Measurements from ENCODE around the gene OPN1LW.
"Not testable (repeated sequence)": the region's sequence is repeated elsewhere in the genome, so short reads cannot be mapped to it uniquely, and the experiment has no call there.

Gene OPN1LW

DNA sequence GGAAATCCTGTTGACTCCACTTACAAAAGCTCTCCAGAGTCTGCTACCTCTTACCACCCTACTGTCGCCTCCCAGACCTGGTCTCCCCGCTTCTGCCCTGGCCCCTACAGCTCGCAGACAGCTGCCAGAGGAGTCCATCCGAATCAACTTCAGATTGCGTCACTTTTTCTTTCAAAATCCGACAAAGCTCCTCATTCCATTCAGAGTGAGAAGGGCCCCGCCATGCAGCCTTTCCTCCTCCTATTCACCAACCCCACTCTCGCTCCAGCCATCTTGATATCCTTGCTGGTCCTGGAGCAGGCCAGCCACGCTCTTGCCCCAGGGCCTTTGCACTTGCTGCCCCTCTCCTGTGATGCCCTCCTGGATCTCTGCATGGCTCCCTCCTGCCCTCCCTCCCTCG lies 5.2 kb upstream of the OPN1LW start:
- H3K9me3 ChIP-seq (ENCODE audit: insufficient read depth, low read depth, low read length): no peaks in the 10 kb centered on the region
- no peaks in the 10 kb centered on the region for H3K4me1 ChIP-seq (ENCODE audit: insufficient read depth, low read length)
- no peak overlapping the region for H3K4me3 ChIP-seq (ENCODE audit: low read length)
- H3K9ac ChIP-seq (ENCODE audit: low read depth, low read length): no peak overlapping the region
- H3K27me3 ChIP-seq (ENCODE audit: insufficient read depth, low read length): peaks cover 20% of the 10 kb centered on the region
- no peaks in the 10 kb centered on the region for H3K36me3 ChIP-seq (ENCODE audit: insufficient read depth, low read depth, low read length)
- H3K27ac ChIP-seq (ENCODE audit: low read length): no peak overlapping the region

DNA sequence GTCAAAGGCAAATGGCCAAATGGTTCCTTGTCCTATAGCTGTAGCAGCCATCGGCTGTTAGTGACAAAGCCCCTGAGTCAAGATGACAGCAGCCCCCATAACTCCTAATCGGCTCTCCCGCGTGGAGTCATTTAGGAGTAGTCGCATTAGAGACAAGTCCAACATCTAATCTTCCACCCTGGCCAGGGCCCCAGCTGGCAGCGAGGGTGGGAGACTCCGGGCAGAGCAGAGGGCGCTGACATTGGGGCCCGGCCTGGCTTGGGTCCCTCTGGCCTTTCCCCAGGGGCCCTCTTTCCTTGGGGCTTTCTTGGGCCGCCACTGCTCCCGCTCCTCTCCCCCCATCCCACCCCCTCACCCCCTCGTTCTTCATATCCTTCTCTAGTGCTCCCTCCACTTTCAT lies 3.8 kb upstream of the OPN1LW start:
- no peaks in the 10 kb centered on the region for H3K4me1 ChIP-seq (ENCODE audit: insufficient read depth, low read length)
- no peak overlapping the region for H3K27ac ChIP-seq (ENCODE audit: low read length)
- H3K9me3 ChIP-seq (ENCODE audit: insufficient read depth, low read depth, low read length): no peaks in the 10 kb centered on the region
- peaks cover 20% of the 10 kb centered on the region for H3K27me3 ChIP-seq (ENCODE audit: insufficient read depth, low read length)
- H3K36me3 ChIP-seq (ENCODE audit: insufficient read depth, low read depth, low read length): no peaks in the 10 kb centered on the region
- no peak overlapping the region for H3K4me3 ChIP-seq (ENCODE audit: low read length)
- no peak overlapping the region for H3K9ac ChIP-seq (ENCODE audit: low read depth, low read length)

DNA sequence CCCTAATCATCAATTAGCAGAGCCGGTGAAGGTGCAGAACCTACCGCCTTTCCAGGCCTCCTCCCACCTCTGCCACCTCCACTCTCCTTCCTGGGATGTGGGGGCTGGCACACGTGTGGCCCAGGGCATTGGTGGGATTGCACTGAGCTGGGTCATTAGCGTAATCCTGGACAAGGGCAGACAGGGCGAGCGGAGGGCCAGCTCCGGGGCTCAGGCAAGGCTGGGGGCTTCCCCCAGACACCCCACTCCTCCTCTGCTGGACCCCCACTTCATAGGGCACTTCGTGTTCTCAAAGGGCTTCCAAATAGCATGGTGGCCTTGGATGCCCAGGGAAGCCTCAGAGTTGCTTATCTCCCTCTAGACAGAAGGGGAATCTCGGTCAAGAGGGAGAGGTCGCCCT lies 3.3 kb upstream of the OPN1LW start:
- no peak overlapping the region for H3K27ac ChIP-seq (ENCODE audit: low read length)

DNA sequence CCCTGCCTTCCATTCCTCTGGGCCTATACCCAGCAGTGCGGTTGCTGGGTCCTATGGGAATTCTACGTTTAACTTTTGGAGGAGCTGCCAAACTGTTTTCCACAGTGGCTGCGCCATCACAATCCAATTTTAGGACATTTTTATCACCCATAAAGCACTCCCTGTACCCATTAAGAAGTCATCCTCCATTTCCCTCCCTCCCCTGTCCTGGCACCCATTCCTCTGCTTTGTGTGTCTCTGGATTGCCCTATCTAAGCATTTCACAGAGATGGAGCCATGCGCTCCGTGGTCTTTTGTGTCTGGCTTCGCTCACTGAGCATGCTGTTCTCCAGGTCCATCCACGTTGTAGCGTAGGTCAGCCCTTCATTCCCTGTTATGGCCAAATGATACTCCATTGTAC lies 1.7 kb upstream of the OPN1LW start:
- Histone ChIP-seq H3K9ac (ENCODE audit: low read depth, low read length) (no peak overlapping the region), H3K27me3 (ENCODE audit: insufficient read depth, low read length) (peaks cover 5% of the 10 kb centered on the region), H3K36me3 (ENCODE audit: insufficient read depth, low read depth, low read length) (no peaks in the 10 kb centered on the region), H3K4me1 (ENCODE audit: insufficient read depth, low read length) (no peaks in the 10 kb centered on the region), H3K27ac (ENCODE audit: low read length) (no peak overlapping the region), H3K4me3 (ENCODE audit: low read length) (no peak overlapping the region), H3K9me3 (ENCODE audit: insufficient read depth, low read depth, low read length) (no peaks in the 10 kb centered on the region)

More for the DNA sequence above, 3.3 kb upstream of the OPN1LW start:
- no peaks in the 10 kb centered on the region for H3K36me3 ChIP-seq (ENCODE audit: insufficient read depth, low read depth, low read length)
- peaks cover 17% of the 10 kb centered on the region for H3K27me3 ChIP-seq (ENCODE audit: insufficient read depth, low read length)
- no peak overlapping the region for H3K9ac ChIP-seq (ENCODE audit: low read depth, low read length)
- H3K9me3 ChIP-seq (ENCODE audit: insufficient read depth, low read depth, low read length): no peaks in the 10 kb centered on the region
- no peaks in the 10 kb centered on the region for H3K4me1 ChIP-seq (ENCODE audit: insufficient read depth, low read length)
- no peak overlapping the region for H3K4me3 ChIP-seq (ENCODE audit: low read length)

DNA sequence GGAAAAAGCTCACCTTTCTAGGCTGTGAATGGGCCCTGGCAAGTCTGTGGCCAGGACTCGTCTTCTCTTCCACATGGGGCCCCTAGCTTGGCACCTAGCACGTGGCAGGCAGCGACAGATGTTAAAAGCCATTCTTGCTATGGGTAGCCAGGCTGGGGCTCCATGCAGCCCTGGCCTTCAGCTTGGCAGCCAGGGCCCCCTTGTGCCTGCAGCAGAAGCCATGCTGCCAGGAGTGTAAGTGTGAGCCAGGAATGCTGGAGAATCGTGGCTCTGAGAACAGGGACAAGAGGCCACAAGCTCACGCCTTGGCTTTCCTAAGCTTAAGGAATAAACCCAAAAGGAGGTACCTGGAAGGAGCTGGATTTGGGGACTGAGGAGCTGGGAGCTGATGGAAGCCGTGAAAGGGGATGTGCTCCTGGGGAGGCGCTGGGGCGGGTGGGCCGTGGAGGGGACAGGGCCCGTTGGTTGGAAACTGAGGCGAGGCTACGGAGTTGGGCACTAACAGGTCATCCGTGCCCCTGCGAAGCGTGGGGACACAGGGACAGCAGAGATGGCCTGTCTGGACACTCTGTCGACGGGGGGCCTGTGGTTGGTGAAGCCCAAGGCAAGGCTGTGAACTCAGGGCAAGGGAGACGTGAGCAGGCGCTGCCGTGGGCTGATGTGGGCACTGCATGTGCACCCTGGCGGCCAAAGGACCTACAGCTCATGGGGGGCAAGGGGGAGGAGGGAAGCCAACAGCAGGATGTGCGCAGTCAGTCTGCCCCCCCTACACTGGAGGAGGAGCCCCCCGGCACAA lies 895 bp upstream of the OPN1LW start:
- H3K27ac ChIP-seq (ENCODE audit: low read length): no peak overlapping the region
- H3K27me3 ChIP-seq (ENCODE audit: insufficient read depth, low read length): no peaks in the 10 kb centered on the region
- no peak overlapping the region for H3K9ac ChIP-seq (ENCODE audit: low read depth, low read length)
- no peak overlapping the region for H3K4me3 ChIP-seq (ENCODE audit: low read length)
- H3K4me1 ChIP-seq (ENCODE audit: insufficient read depth, low read length): no peaks in the 10 kb centered on the region
- no peaks in the 10 kb centered on the region for H3K9me3 ChIP-seq (ENCODE audit: insufficient read depth, low read depth, low read length)
- no peaks in the 10 kb centered on the region for H3K36me3 ChIP-seq (ENCODE audit: insufficient read depth, low read depth, low read length)

DNA sequence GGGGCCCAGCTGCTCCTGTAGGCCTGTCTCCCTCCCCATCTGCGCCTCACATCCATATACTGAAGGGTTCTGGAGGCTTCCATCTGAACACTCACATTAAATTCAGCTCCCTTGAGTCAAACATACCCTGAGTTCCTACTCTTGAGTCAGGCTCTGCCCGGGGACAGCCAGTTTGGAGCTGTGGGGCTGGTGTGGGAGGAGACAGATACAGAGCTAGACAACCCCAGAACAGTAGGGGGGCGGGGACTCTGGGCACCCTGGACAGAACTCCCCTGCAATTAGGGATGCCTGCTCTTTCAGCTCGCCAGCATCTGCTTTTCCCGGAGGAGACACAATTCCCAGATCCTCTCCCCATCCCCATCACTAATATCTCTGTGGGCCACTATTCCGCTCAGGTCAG lies 7.0 kb downstream of the OPN1LW start:
- not testable (repeated sequence) for H3K9ac ChIP-seq (ENCODE audit: low read depth, low read length); H3K4me1 ChIP-seq (ENCODE audit: insufficient read depth, low read length); H3K27ac ChIP-seq (ENCODE audit: low read length); H3K27me3 ChIP-seq (ENCODE audit: insufficient read depth, low read length); H3K9me3 ChIP-seq (ENCODE audit: insufficient read depth, low read depth, low read length); H3K4me3 ChIP-seq (ENCODE audit: low read length); H3K36me3 ChIP-seq (ENCODE audit: insufficient read depth, low read depth, low read length)

DNA sequence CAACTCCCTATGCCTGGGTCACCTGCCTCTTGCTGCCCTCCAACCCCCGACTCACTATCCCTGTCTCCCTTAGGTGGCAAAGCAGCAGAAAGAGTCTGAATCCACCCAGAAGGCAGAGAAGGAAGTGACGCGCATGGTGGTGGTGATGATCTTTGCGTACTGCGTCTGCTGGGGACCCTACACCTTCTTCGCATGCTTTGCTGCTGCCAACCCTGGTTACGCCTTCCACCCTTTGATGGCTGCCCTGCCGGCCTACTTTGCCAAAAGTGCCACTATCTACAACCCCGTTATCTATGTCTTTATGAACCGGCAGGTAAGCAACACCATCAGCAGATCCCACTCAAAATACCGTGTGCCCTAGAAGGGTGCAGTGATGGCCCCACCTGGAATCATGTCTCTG lies 12.2 kb downstream of the OPN1LW start:
- not testable (repeated sequence) for H3K9me3 ChIP-seq (ENCODE audit: insufficient read depth, low read depth, low read length); H3K27me3 ChIP-seq (ENCODE audit: insufficient read depth, low read length); H3K9ac ChIP-seq (ENCODE audit: low read depth, low read length); H3K27ac ChIP-seq (ENCODE audit: low read length); H3K4me1 ChIP-seq (ENCODE audit: insufficient read depth, low read length); H3K36me3 ChIP-seq (ENCODE audit: insufficient read depth, low read depth, low read length); H3K4me3 ChIP-seq (ENCODE audit: low read length)

DNA sequence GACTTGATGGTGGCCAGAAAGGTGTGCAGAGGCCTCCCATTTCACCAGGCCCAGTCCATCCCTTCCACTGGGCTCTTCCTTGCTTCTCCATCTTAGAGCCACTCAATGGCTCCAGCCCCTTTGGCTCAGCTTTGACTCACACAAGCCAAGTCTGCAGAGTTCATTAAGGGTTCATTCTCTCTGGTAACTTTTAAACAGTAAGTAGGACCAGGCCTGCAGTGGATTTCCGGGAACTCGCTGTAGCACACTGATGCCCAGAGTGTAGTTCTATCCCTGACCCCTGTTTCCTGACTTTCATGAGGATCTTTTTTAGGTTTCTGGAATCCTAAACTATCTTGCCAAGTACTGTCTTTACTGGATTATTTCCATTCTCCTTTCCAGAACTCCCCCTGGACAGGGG lies 13.2 kb downstream of the OPN1LW start:
- not testable (repeated sequence) for H3K9me3 ChIP-seq (ENCODE audit: insufficient read depth, low read depth, low read length); H3K36me3 ChIP-seq (ENCODE audit: insufficient read depth, low read depth, low read length); H3K9ac ChIP-seq (ENCODE audit: low read depth, low read length); H3K4me1 ChIP-seq (ENCODE audit: insufficient read depth, low read length); H3K27ac ChIP-seq (ENCODE audit: low read length); H3K4me3 ChIP-seq (ENCODE audit: low read length); H3K27me3 ChIP-seq (ENCODE audit: insufficient read depth, low read length)

DNA sequence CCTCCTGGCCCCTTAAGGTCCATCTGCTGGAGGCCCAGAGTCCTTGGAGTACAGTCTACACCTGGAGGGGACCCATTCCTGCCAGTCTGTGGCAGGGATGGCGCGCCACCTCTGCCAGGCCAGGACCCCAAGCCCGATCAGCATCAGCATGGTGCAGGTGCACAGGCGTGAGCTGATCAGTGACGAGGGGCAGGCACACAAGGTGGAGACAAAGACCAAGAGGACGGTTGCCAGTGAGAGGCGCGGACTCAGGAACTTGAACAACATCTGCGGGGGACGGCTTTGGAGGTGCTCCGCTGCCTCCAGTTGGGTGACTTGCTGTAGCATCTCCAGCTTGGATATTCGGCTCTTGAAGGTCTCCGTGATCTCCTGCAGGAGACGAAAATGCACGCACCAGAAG lies 15.3 kb downstream of the OPN1LW start:
- H3K4me1 ChIP-seq (ENCODE audit: insufficient read depth, low read length): not testable (repeated sequence)

DNA sequence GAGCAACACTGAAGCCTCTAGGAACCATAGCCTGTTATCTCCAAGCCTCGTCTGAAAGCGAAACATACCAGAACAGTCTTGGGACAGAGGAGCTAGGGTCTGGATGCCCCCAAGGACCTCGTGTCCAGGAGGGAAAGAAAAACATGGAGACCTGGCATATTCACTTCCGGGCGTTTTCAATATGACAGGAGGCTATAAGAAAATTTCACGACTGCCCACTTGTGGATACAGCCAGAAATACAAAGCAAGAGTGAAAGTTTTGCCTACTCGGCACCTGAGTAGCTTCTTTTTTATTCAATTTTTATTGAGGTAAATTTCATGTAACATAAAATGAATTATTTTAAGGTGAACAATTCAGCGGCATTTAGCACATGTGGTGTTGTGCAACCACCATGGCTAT lies 20.9 kb downstream of the OPN1LW start:
- not testable (repeated sequence) for H3K9ac ChIP-seq (ENCODE audit: low read depth, low read length)

More for the DNA sequence above, 15.3 kb downstream of the OPN1LW start:
- H3K9ac ChIP-seq (ENCODE audit: low read depth, low read length); H3K27me3 ChIP-seq (ENCODE audit: insufficient read depth, low read length); H3K9me3 ChIP-seq (ENCODE audit: insufficient read depth, low read depth, low read length); H3K27ac ChIP-seq (ENCODE audit: low read length); H3K4me3 ChIP-seq (ENCODE audit: low read length); H3K36me3 ChIP-seq (ENCODE audit: insufficient read depth, low read depth, low read length): not testable (repeated sequence)

DNA sequence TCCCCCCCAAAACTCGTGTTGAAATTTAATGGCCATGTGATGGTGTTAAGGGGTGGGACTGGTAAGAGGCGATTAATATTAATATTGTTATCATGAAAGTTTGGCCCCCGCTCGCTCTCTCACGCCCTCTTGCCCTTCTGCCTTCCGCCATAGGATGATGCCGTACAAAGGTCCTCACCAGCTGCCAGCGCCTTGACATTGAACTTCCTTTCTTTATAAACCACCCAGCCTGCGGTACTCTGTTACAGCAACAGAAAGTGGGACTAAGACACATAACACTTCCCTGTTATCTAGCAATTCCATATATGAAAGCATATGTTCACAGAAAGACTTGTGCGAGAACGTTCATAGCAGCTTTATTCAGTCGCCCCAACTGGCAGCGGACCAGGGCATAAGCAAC lies 24.3 kb downstream of the OPN1LW start:
- not testable (repeated sequence) for H3K9ac ChIP-seq (ENCODE audit: low read depth, low read length); H3K27me3 ChIP-seq (ENCODE audit: insufficient read depth, low read length); H3K4me1 ChIP-seq (ENCODE audit: insufficient read depth, low read length); H3K27ac ChIP-seq (ENCODE audit: low read length); H3K36me3 ChIP-seq (ENCODE audit: insufficient read depth, low read depth, low read length); H3K9me3 ChIP-seq (ENCODE audit: insufficient read depth, low read depth, low read length); H3K4me3 ChIP-seq (ENCODE audit: low read length)

More for the DNA sequence above, 20.9 kb downstream of the OPN1LW start:
- not testable (repeated sequence) for H3K36me3 ChIP-seq (ENCODE audit: insufficient read depth, low read depth, low read length); H3K4me1 ChIP-seq (ENCODE audit: insufficient read depth, low read length); H3K27ac ChIP-seq (ENCODE audit: low read length); H3K4me3 ChIP-seq (ENCODE audit: low read length); H3K9me3 ChIP-seq (ENCODE audit: insufficient read depth, low read depth, low read length); H3K27me3 ChIP-seq (ENCODE audit: insufficient read depth, low read length)

DNA sequence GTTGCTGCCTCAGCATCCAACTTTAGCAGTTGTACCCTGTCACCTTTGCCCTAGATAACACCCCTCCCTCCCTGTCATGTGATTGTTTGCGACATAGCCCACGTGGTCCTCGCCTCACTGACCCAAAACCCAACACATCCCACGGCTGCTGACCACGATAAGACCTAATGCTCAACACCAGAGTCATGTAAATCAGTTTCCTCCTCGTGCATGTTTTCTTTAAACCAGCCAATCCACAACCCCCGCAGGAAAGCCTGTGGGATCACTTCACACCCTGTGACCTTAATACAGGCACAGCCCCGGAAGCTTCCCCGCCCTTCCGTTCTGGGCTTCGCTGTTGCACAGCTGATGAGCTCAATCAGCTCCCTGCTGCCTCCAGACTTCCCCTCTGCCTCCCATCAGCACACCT lies 28.5 kb downstream of the OPN1LW start:
- not testable (repeated sequence) for H3K27ac ChIP-seq (ENCODE audit: low read length); H3K9me3 ChIP-seq (ENCODE audit: insufficient read depth, low read depth, low read length); H3K4me1 ChIP-seq (ENCODE audit: insufficient read depth, low read length); H3K27me3 ChIP-seq (ENCODE audit: insufficient read depth, low read length); H3K4me3 ChIP-seq (ENCODE audit: low read length); H3K36me3 ChIP-seq (ENCODE audit: insufficient read depth, low read depth, low read length); H3K9ac ChIP-seq (ENCODE audit: low read depth, low read length)
